Measurements from ENCODE around the gene SPOPL. TPM values are rescaled to one million over a fixed set of nuclear protein-coding genes. Genes with fewer than 3 reads are reported as not detected.

SPOPL gene
- total RNA-seq, 1 experiment from 2014 or later, result 31.6 TPM

DNA sequence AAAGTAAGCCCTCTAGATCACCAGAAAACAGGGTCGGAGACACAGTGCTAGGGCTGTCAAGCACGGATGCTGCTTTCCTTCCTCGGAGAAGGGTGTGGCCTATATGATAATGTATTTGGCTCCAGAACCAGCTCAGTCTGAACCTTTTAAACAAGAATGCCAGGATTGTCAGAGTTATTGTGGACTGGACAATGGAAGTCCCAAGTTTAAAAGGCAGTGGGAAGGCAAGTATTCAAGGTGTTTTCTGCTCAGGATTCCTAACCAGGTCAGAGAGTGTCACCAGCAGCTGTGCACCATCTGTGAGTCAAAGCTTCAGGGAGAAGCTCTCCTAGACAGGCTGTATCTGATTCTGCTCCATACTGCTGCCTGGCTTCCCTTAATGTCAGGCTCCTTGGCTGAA is 94.8 kb downstream of the SPOPL start:
- Mint-ChIP-seq H3K9me3 (ENCODE audit: unreplicated experiment) (no peaks in the 10 kb centered on the region), H3K4me1 (ENCODE audit: low read depth, unreplicated experiment) (peaks cover 4% of the 10 kb centered on the region), H3K27ac (ENCODE audit: unreplicated experiment) (no peak overlapping the region), H3K27me3 (ENCODE audit: insufficient read depth, unreplicated experiment) (no peaks in the 10 kb centered on the region), H3K4me3 (ENCODE audit: unreplicated experiment) (no peak overlapping the region), H3K36me3 (ENCODE audit: insufficient read depth, unreplicated experiment) (peaks cover 13% of the 10 kb centered on the region)
- no TSS peak for BruUV-seq (replicated peaks)
- H3K27me3 ChIP-seq (replicated peaks; ENCODE audit: control insufficient read depth, insufficient read depth, low read length), result no peaks in the 10 kb centered on the region
- intact Hi-C loops (cut with micrococcal nuclease; ENCODE audit: unreplicated experiment), result no loop called here
- H3K4me3 ChIP-seq (ENCODE audit: low read depth, low read length), result no peak overlapping the region
- TF ChIP-seq CTCF (IDR thresholded peaks at IDR 0.05; ENCODE audit: insufficient read depth in 1 of 2, low read depth in 1 of 2, low read length in 1 of 2, severe bottlenecking in 1 of 2, unreplicated experiment in 1 of 2), result no peak
- peaks cover 3% of the 10 kb centered on the region; the same call in 1 of the 2 replicates for H3K36me3 ChIP-seq (ENCODE audit: control insufficient read depth, insufficient read depth, low read length)
- no peaks in the 10 kb centered on the region for H3K4me1 ChIP-seq
- ChIA-PET POLR2A (no interaction called here), CTCF (no interaction called here)
- DNase-seq, result no peak
- H3K9me3 ChIP-seq, result no peaks in the 10 kb centered on the region

DNA sequence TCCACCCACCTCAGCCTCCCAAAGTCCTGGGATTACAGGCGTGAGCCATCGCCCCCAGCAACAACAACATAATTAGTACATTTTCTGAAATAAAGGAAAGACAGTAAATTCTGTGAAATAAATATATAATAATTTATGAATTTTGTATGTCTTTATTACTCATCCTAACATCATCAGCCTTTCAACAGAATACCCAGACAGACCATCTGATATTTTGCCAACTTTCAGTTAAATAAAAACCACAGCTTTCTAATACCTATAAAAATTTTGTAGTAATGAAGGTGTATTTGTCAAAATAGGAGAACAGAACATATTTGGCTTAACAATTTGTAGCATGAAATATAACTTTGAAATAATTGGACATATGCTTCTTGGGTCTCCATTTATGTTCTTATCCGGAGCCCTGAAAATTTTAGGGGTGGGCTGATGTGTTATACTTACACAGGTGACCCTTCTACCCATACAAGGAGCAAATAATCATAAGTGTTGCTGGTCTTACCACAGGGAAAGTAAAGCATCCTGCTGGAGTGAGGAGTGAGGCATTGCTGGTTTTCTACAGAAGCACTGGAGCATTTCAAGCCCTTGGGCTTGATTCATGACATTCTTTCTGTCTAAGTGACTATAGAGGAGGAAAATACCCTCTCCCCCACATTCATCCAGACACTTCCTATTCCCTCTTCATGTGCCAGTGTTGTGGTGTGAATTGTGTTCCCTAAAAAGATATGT is 99.3 kb downstream of the SPOPL start:
- no peak overlapping the region for H3K4me3 ChIP-seq (ENCODE audit: low read depth, low read length)
- DNase-seq, result no peak
- H3K4me1 ChIP-seq, result peaks cover 8% of the 10 kb centered on the region
- H3K4me3 Mint-ChIP-seq (ENCODE audit: unreplicated experiment), result no peak overlapping the region
- no peaks in the 10 kb centered on the region for H3K9me3 Mint-ChIP-seq (ENCODE audit: unreplicated experiment)
- no peaks in the 10 kb centered on the region for H3K27me3 Mint-ChIP-seq (ENCODE audit: insufficient read depth, unreplicated experiment)
- H3K27ac Mint-ChIP-seq (ENCODE audit: unreplicated experiment), result no peak overlapping the region
- H3K36me3 Mint-ChIP-seq (ENCODE audit: insufficient read depth, unreplicated experiment), result peaks cover 7% of the 10 kb centered on the region
- peaks cover 16% of the 10 kb centered on the region for H3K4me1 Mint-ChIP-seq (ENCODE audit: low read depth, unreplicated experiment)
- intact Hi-C loops (cut with micrococcal nuclease; ENCODE audit: unreplicated experiment), result no loop called here
- H3K27me3 ChIP-seq (replicated peaks; ENCODE audit: control insufficient read depth, insufficient read depth, low read length), result no peaks in the 10 kb centered on the region
- no peaks in the 10 kb centered on the region for H3K9me3 ChIP-seq
- CTCF ChIA-PET, result no interaction called here
- BruUV-seq (replicated peaks), result no TSS peak
- POLR2A ChIA-PET, result no interaction called here
- no peaks in the 10 kb centered on the region for H3K36me3 ChIP-seq (ENCODE audit: control insufficient read depth, insufficient read depth, low read length)
- TF ChIP-seq CTCF (IDR thresholded peaks at IDR 0.05; ENCODE audit: insufficient read depth in 1 of 2, low read depth in 1 of 2, low read length in 1 of 2, severe bottlenecking in 1 of 2, unreplicated experiment in 1 of 2), result no peak

DNA sequence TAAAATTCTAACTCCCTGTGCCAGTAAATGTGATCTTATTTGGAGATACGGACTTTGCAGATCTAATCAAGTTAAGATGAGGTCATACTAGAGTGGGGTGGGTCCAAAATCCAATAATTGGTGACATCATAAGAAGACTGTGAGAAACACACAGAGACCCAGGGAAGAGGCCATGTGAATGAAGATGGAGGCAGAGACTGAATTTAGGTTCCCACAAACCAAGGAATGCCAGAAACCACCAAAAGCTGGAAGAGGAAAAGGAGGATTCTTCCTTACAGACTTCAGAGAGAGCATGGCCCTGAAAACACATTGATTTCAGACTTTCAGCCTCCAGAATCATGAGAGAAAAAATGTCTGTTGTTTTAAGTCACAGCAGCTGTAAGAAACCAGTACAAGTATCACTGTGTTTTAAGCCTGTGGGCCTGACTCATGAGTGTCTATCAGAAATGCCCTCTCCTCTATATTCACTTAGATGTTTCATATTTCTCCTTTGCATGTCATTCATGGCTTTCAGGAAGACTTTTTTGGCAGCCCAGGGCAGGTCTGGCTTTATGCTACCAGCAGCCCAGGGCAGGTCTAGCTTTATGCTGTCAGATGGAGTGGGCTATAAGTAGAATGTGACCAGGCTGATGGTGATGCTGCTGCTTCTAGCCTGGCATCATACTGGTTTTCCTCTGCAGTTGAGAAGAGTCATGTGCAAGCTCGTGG is 100.0 kb downstream of the SPOPL start:
- peaks cover 15% of the 10 kb centered on the region for H3K4me1 ChIP-seq
- DNase-seq, result no peak
- H3K4me3 ChIP-seq (ENCODE audit: low read depth, low read length), result no peak overlapping the region
- Mint-ChIP-seq H3K27ac (ENCODE audit: unreplicated experiment) (no peak overlapping the region), H3K9me3 (ENCODE audit: unreplicated experiment) (no peaks in the 10 kb centered on the region), H3K4me3 (ENCODE audit: unreplicated experiment) (no peak overlapping the region), H3K27me3 (ENCODE audit: insufficient read depth, unreplicated experiment) (no peaks in the 10 kb centered on the region), H3K4me1 (ENCODE audit: low read depth, unreplicated experiment) (peaks cover 22% of the 10 kb centered on the region), H3K36me3 (ENCODE audit: insufficient read depth, unreplicated experiment) (peaks cover 7% of the 10 kb centered on the region)
- ChIA-PET POLR2A (interaction anchor here (0.5 kb wide), 1 partner anchor 638 kb away, joined by 5 read pairs; no protein-coding TSS in a partner anchor), CTCF (no interaction called here)
- BruUV-seq (replicated peaks), result no TSS peak
- no peak for TF ChIP-seq CTCF (IDR thresholded peaks at IDR 0.05; ENCODE audit: insufficient read depth in 1 of 2, low read depth in 1 of 2, low read length in 1 of 2, severe bottlenecking in 1 of 2, unreplicated experiment in 1 of 2)
- H3K9me3 ChIP-seq, result no peaks in the 10 kb centered on the region
- intact Hi-C loops (cut with micrococcal nuclease; ENCODE audit: unreplicated experiment), result no loop called here
- no peaks in the 10 kb centered on the region for H3K27me3 ChIP-seq (replicated peaks; ENCODE audit: control insufficient read depth, insufficient read depth, low read length)
- no peaks in the 10 kb centered on the region for H3K36me3 ChIP-seq (ENCODE audit: control insufficient read depth, insufficient read depth, low read length)

Measured in Caco-2 (cell line).